ENCODE data around the gene SLC7A9. TPM values are rescaled to one million over a fixed set of nuclear protein-coding genes. Genes with fewer than 3 reads are reported as not detected.

Gene SLC7A9
- polyA plus RNA-seq, 2 of the 4 experiments (the other 2 are of a cell fraction): 0.50 to 0.62 TPM

GRCh38 chr19:32862741-32863140 lies 6.8 kb downstream of the SLC7A9 start:
- H3K4me2 ChIP-seq: no peak overlapping the region
- 83% methylated on average over 14 of the region's 14 CpGs for WGBS (ENCODE audit: missing lambda C conversion rate)
- no peak for FAIRE-seq
- no peaks in the 10 kb centered on the region for H3K9me3 ChIP-seq
- H3K4me1 ChIP-seq: no peaks in the 10 kb centered on the region
- no peak for ATAC-seq
- TF ChIP-seq ESRRA (IDR thresholded peaks at IDR 0.05; ENCODE audit: borderline replicate concordance, low read length): no peak
- TF ChIP-seq, protein P1, sequence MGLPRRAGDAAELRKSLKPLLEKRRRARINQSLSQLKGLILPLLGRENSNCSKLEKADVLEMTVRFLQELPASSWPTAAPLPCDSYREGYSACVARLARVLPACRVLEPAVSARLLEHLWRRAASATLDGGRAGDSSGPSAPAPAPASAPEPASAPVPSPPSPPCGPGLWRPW (IDR thresholded peaks at IDR 0.05): no peak
- TF ChIP-seq KDM1A (IDR thresholded peaks at IDR 0.05; ENCODE audit: low read depth): no peak
- TF ChIP-seq HOXB13 (CRISPR knock-in tag; IDR thresholded peaks at IDR 0.05; ENCODE audit: low read depth): no peak
- no peak for DNase-seq (ENCODE audit: low read depth in 1 of 2, low spot score in 1 of 2)
- POLR2A ChIA-PET: no interaction called here
- H3K4me3 ChIP-seq: no peak overlapping the region
- CTCF ChIA-PET: no interaction called here
- H3K27ac ChIP-seq: no peak overlapping the region

GRCh38 chr19:32862173-32862572 lies 7.4 kb downstream of the SLC7A9 start:
- DNase-seq (ENCODE audit: low read depth in 1 of 2, low spot score in 1 of 2) (no peak), ATAC-seq (no peak), FAIRE-seq (no peak)
- H3K4me3 ChIP-seq: no peak overlapping the region
- CTCF ChIA-PET: interaction anchor here (1.6 kb wide), 1 partner anchor 257 kb away, joined by 3 read pairs; no protein-coding TSS in a partner anchor
- no peak for TF ChIP-seq SMC3 (IDR thresholded peaks at IDR 0.05)
- TF ChIP-seq RARB (CRISPR knock-in tag; IDR thresholded peaks at IDR 0.05): no peak
- TF ChIP-seq NFE2L2 (conservative IDR thresholded peaks at IDR 0.05; ENCODE audit: low read length): no peak
- no peak for TF ChIP-seq TP53 (CRISPR knock-in tag; IDR thresholded peaks at IDR 0.05)
- no peak for TF ChIP-seq CHD2 (IDR thresholded peaks at IDR 0.05; ENCODE audit: low read length, partially characterized antibody)
- no peak for TF ChIP-seq CEBPB (IDR thresholded peaks at IDR 0.05)
- no peak for TF ChIP-seq ESRRA (IDR thresholded peaks at IDR 0.05; ENCODE audit: borderline replicate concordance, low read length)
- no peak for TF ChIP-seq HOXB13 (CRISPR knock-in tag; IDR thresholded peaks at IDR 0.05; ENCODE audit: low read depth)
- no peak for TF ChIP-seq POLR2A (IDR thresholded peaks at IDR 0.05; ENCODE audit: low read length)
- no peak for TF ChIP-seq NR3C1 (IDR thresholded peaks at IDR 0.05)
- no peak for TF ChIP-seq BHLHE40 (IDR thresholded peaks at IDR 0.05; ENCODE audit: low read depth, low read length)
- TF ChIP-seq MYC (IDR thresholded peaks at IDR 0.05; ENCODE audit: borderline replicate concordance, low read length): no peak
- TF ChIP-seq ZFP36 (IDR thresholded peaks at IDR 0.05; ENCODE audit: borderline replicate concordance, partially characterized antibody): no peak
- no peak for TF ChIP-seq FOSL2 (IDR thresholded peaks at IDR 0.05)
- TF ChIP-seq FOSL2 (CRISPR knock-in tag; IDR thresholded peaks at IDR 0.05): no peak
- TF ChIP-seq POLR2AphosphoS2 (conservative IDR thresholded peaks at IDR 0.05; ENCODE audit: low read length): no peak
- TF ChIP-seq KDM5A (IDR thresholded peaks at IDR 0.05): no peak
- TF ChIP-seq HDAC2 (IDR thresholded peaks at IDR 0.05): no peak
- H3K9me3 ChIP-seq: no peaks in the 10 kb centered on the region
- POLR2A ChIA-PET: no interaction called here
- no peak overlapping the region for H3K4me2 ChIP-seq
- H3K4me1 ChIP-seq: no peaks in the 10 kb centered on the region
- 72% methylated on average over 19 of the region's 19 CpGs for WGBS (ENCODE audit: missing lambda C conversion rate)
- H3K27ac ChIP-seq: no peak overlapping the region

DNA sequence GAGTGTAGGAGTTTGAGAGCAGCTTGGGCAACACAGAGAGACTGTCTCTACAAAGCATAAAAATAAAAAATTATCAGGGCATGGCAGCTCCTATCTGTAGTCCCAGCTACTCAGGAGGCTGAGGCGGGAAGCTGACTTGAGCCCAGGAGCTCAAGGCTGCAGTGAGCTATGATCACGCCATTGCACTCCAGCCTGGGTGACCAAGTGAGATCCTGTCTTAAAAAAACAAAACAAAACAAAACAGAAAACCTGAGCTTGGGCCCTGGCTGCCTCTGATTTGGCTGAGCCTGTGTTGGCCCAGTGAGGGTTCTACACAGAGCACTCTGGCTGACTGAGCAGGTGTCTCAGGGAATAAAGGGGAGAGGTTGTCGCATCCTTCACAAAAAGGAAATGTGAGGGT lies 8.0 kb downstream of the SLC7A9 start:
- no peak for FAIRE-seq

More for the DNA sequence above, 8.0 kb downstream of the SLC7A9 start:
- Histone ChIP-seq H3K4me3 (no peak overlapping the region), H3K4me2 (no peak overlapping the region), H3K9me3 (no peaks in the 10 kb centered on the region), H3K27ac (no peak overlapping the region), H3K4me1 (no peaks in the 10 kb centered on the region)
- DNase-seq (ENCODE audit: low read depth in 1 of 2, low spot score in 1 of 2) (no peak), ATAC-seq (no peak)
- no peak for TF ChIP-seq KDM1A (IDR thresholded peaks at IDR 0.05; ENCODE audit: low read depth)
- TF ChIP-seq, protein P2, sequence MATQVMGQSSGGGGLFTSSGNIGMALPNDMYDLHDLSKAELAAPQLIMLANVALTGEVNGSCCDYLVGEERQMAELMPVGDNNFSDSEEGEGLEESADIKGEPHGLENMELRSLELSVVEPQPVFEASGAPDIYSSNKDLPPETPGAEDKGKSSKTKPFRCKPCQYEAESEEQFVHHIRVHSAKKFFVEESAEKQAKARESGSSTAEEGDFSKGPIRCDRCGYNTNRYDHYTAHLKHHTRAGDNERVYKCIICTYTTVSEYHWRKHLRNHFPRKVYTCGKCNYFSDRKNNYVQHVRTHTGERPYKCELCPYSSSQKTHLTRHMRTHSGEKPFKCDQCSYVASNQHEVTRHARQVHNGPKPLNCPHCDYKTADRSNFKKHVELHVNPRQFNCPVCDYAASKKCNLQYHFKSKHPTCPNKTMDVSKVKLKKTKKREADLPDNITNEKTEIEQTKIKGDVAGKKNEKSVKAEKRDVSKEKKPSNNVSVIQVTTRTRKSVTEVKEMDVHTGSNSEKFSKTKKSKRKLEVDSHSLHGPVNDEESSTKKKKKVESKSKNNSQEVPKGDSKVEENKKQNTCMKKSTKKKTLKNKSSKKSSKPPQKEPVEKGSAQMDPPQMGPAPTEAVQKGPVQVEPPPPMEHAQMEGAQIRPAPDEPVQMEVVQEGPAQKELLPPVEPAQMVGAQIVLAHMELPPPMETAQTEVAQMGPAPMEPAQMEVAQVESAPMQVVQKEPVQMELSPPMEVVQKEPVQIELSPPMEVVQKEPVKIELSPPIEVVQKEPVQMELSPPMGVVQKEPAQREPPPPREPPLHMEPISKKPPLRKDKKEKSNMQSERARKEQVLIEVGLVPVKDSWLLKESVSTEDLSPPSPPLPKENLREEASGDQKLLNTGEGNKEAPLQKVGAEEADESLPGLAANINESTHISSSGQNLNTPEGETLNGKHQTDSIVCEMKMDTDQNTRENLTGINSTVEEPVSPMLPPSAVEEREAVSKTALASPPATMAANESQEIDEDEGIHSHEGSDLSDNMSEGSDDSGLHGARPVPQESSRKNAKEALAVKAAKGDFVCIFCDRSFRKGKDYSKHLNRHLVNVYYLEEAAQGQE (IDR thresholded peaks at IDR 0.05): no peak
- no peak for TF ChIP-seq ELK1 (IDR thresholded peaks at IDR 0.05; ENCODE audit: low read depth, low read length)
- TF ChIP-seq E2F6 (IDR thresholded peaks at IDR 0.05; ENCODE audit: borderline replicate concordance, low read depth): no peak
- no peak for TF ChIP-seq CBX2 (IDR thresholded peaks at IDR 0.05; ENCODE audit: borderline replicate concordance, low read depth)
- no peak for TF ChIP-seq NPAS2 (CRISPR knock-in tag; IDR thresholded peaks at IDR 0.05; ENCODE audit: borderline replicate concordance)
- CTCF ChIA-PET: interaction anchor here (1.6 kb wide), 1 partner anchor 258 kb away, joined by 3 read pairs; no protein-coding TSS in a partner anchor
- POLR2A ChIA-PET: no interaction called here
- 91% methylated on average over 3 of the region's 3 CpGs for WGBS (ENCODE audit: missing lambda C conversion rate)
